Spleen (tissue), 7 donors: ENCODE data around the gene THSD4.

Source experiments
- CTCF ChIP-seq, 11 experiments: fragments of 200-600 bp in 7 of 11; fragments of 450-650 bp in 4 of 11; sonication (generic) in 4 of 11; IDR thresholded peaks in 8 of 11; conservative IDR thresholded peaks in 3 of 11; 1 replicate in 7 of 11; 2 replicates in 4 of 11; pipeline versions ENCODE4 v1.4.0 to v1.8.0; 2016 to 2021; ENCODE audit warnings: antibody characterized with exemption in 11 of 11, inconsistent platforms in 4 of 11, mild to moderate bottlenecking in 1 of 11
- POLR2A ChIP-seq, 3 donors: fragments of 450-650 bp; IDR thresholded peaks; one replicate each; pipeline ENCODE4 v1.5.1; 2017; ENCODE audit warnings: antibody characterized with exemption in 3 of 3, mild to moderate bottlenecking in 1 of 3
- POLR2AphosphoS5 ChIP-seq, 3 donors: sonication (generic); formaldehyde crosslinking; IDR thresholded peaks; one replicate each; pipeline ENCODE4 v1.5.1; 2017; ENCODE audit warnings: antibody characterized with exemption in 3 of 3
- donor health status: DM: no; HTN: no; CAD: no; lungs with moderate emphysema.
- donor health status: DM: no; HTN: no; CAD: no.
- donor health status: DM: no; HTN: no; CAD: no.

DNA sequence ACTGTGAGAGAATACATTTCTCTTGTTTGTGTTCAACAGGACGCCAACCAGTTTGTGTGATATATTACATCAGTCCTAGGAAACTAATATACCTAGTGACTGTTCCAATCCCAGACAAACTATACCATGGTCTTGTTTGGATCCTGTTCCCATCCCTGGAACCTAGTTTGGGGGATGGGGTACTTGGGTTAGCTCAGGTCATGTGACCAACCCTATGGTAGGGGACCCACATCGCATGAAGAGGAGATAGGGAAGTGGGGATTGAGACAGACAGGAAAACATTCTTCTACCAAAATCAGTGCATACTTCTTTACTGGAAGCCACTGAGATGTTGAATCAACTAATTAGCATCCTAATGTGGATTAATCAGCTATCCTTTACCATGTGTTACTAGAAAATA, 146.1 kb downstream of the THSD4 start:
- TF ChIP-seq POLR2A (IDR thresholded peaks at IDR 0.05) (no peak), CTCF (IDR thresholded peaks at IDR 0.05 in 8 of 11, conservative IDR thresholded peaks at IDR 0.05 in 3 of 11) (no peak), POLR2AphosphoS5 (IDR thresholded peaks at IDR 0.05) (no peak)
